ENCODE measurements around the gene SLC26A1.
"Not testable (repeated sequence)": the region's sequence is repeated elsewhere in the genome, so short reads cannot be mapped to it uniquely, and the experiment has no call there.

The SLC26A1 gene

DNA sequence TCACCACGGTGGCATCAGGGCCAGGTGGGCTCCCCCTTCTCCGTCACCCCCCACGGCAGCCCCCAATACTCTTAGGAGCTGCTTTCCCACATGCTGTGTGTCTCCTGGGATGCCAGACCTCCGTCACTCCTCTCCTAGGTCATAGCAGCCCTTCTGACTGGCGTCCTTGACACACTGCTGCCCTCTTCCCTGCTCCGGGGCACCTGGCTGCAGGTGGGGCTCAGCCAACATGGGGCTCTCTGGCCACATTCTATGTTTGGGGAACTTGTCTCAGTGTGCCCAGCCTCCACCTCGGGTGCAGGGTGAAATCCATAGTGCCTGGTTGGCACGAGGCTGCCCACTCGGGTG, 47.1 kb downstream of the SLC26A1 start:
- no peak for TF ChIP-seq CTCF (IDR thresholded peaks at IDR 0.05)
- Histone ChIP-seq H3K27me3 (peaks cover 15% of the 10 kb centered on the region), H3K4me1 (ENCODE audit: control insufficient read depth in 1 of 2, insufficient read depth in 1 of 2, low read depth in 1 of 2, low read length in 1 of 2) (no peaks in the 10 kb centered on the region), H3K27ac (no peak overlapping the region), H3K4me3 (ENCODE audit: low read depth in 1 of 2, low read length in 1 of 2) (no peak overlapping the region), H3K36me3 (peaks cover 17% of the 10 kb centered on the region), H3K9me3 (no peaks in the 10 kb centered on the region)

DNA sequence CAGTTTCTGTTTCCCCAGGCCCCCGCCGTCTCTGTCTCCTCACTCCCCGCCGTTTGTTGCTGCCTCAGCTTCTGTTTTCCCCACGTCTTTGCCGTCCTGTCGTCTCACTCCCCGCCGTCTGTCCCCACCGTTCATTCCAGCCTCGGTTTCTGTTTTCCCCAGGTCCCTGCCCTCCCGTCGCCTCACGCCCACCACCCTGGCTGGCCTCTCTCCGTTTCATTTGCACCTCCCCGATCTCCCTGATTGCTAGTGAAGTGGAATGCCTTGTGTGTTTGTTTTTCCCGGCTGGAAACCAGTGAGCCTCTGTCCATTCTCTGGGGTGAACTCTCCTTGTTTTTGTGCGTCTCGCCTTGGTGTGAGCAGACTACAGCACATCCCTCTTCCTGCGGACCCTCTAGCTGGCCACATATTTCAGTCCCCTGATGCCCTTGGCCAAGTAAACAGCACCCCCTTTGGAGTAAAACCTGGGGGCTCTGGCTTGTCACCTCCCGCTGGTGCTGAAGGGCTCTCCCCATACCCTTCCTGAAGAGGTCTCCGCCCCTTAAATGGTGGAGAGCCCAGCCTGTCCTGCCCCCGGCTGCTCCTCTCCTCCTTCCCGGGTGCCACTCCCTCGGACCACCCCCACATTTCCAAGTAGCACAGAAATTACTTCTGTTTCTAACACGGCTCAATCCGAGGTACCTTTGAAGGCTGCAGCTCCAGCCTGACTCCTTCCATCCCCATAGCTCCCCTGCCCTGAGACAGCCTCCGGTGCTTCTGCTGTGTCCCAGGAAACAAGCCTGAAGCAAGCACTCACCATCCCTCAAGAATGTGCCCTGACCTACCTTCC, 47.7 kb downstream of the SLC26A1 start:
- H3K4me3 ChIP-seq (ENCODE audit: low read depth in 1 of 2, low read length in 1 of 2): no peak overlapping the region
- no peak for TF ChIP-seq CTCF (IDR thresholded peaks at IDR 0.05)

GRCh38 chr4:939508-939907, 53.7 kb downstream of the SLC26A1 start:
- not testable (repeated sequence) for H3K9me3 ChIP-seq; H3K27ac ChIP-seq; H3K4me3 ChIP-seq (ENCODE audit: low read depth in 1 of 2, low read length in 1 of 2); H3K4me1 ChIP-seq (ENCODE audit: control insufficient read depth in 1 of 2, insufficient read depth in 1 of 2, low read depth in 1 of 2, low read length in 1 of 2); H3K36me3 ChIP-seq; H3K27me3 ChIP-seq

More for the DNA sequence above, 47.7 kb downstream of the SLC26A1 start:
- Histone ChIP-seq H3K4me1 (ENCODE audit: control insufficient read depth in 1 of 2, insufficient read depth in 1 of 2, low read depth in 1 of 2, low read length in 1 of 2) (no peaks in the 10 kb centered on the region), H3K27ac (no peak overlapping the region), H3K36me3 (peaks cover 14% of the 10 kb centered on the region), H3K9me3 (no peaks in the 10 kb centered on the region), H3K27me3 (peaks cover 15% of the 10 kb centered on the region)
